GM12878 (cell line): ENCODE measurements around the gene CLINT1.

ENCODE experiments used
- ATF3 ChIP-seq: IDR thresholded peaks from 2 replicates; pipeline ENCODE4 v1.6.1; 2011; ENCODE audit warnings: low read depth, mild to moderate bottlenecking, low read length, moderate library complexity, borderline replicate concordance; ENCODE audit errors: extremely low read depth
- CTCF ChIP-seq, 3 experiments: IDR thresholded peaks in 2 of 3; conservative IDR thresholded peaks in 1 of 3; 2 replicates each; pipeline ENCODE4 v1.5.1; 2011; ENCODE audit warnings: low read depth in 3 of 3, low read length in 3 of 3, mild to moderate bottlenecking in 3 of 3, control low read depth in 2 of 3, moderate library complexity in 2 of 3, inconsistent platforms in 1 of 3, mixed read lengths in 1 of 3; ENCODE audit not compliant: control insufficient read depth in 2 of 3, insufficient read depth in 1 of 3; ENCODE audit errors: extremely low read depth in 1 of 3
- MAX ChIP-seq: IDR thresholded peaks from 2 replicates; pipeline ENCODE4 v1.6.1; 2012; ENCODE audit warnings: low read depth, low read length, improper control_type of control experiment
- ZNF384 ChIP-seq: IDR thresholded peaks from 2 replicates; pipeline ENCODE4 v1.6.1; 2012; ENCODE audit warnings: low read depth, mild to moderate bottlenecking, low read length, improper control_type of control experiment, borderline replicate concordance
- ZSCAN29 ChIP-seq: fragments of 450-650 bp; IDR thresholded peaks from 2 replicates; pipeline ENCODE4 v1.6.1; 2017; ENCODE audit warnings: mild to moderate bottlenecking, moderate library complexity

- no peak for TF ChIP-seq CTCF (IDR thresholded peaks at IDR 0.05 in 2 of 3, conservative IDR thresholded peaks at IDR 0.05 in 1 of 3; ENCODE audit: control insufficient read depth in 2 of 3, extremely low read depth in 1 of 3, insufficient read depth in 1 of 3, low read depth in 3 of 3, low read length in 3 of 3)
- no peak for TF ChIP-seq ATF3
- TF ChIP-seq MAX, result no peak
- no peak for TF ChIP-seq ZNF384
- no peak for TF ChIP-seq ZSCAN29
Measured at GRCh38 chr5:157766442-157766841, 92.5 kb downstream of the CLINT1 start.
